NOMO-1 (cell line): ENCODE measurements around the gene ADGRF4.

Experiments
- DNase-seq, 2 experiments: peaks; one replicate each; lab custom pipeline; 2025; ENCODE audit not compliant: unreplicated experiment in 2 of 2; lab: John Stamatoyannopoulos, UW

Gene ADGRF4

GRCh38 chr6:47698342-47698787 is at the start of gene ADGRF4:
Gene ADGRF4 (plus strand): TSS chr6:47698580. CDS start chr6:47707246, 8,666 bp downstream.
- no peak for DNase-seq

GRCh38 chr6:47650553-47651432 is 47.6 kb upstream of the ADGRF4 start:
- peak in 1 of 2 experiments; percentile 18 for DNase-seq

GRCh38 chr6:47651505-47651944 is 46.9 kb upstream of the ADGRF4 start:
- no peak for DNase-seq

- DNase-seq: no peak
Observed at GRCh38 chr6:47653706-47654105, 44.7 kb upstream of the ADGRF4 start.

- DNase-seq: peak in 1 of 2 experiments; percentile 28
Observed at GRCh38 chr6:47654255-47654654, 44.1 kb upstream of the ADGRF4 start.

- DNase-seq: peak; percentile 16 to 50
Observed at GRCh38 chr6:47655719-47656595, 42.4 kb upstream of the ADGRF4 start.

- DNase-seq: no peak
Observed at GRCh38 chr6:47661960-47662359, 36.4 kb upstream of the ADGRF4 start.

GRCh38 chr6:47663462-47664216 is 34.7 kb upstream of the ADGRF4 start:
- no peak for DNase-seq

- no peak for DNase-seq
Observed at GRCh38 chr6:47665112-47665511, 33.3 kb upstream of the ADGRF4 start.

GRCh38 chr6:47669684-47670513 is 28.5 kb upstream of the ADGRF4 start:
- peak in 1 of 2 experiments; percentile 1 for DNase-seq

- no peak for DNase-seq
Observed at GRCh38 chr6:47670851-47671250, 27.5 kb upstream of the ADGRF4 start.

- DNase-seq: no peak
Observed at GRCh38 chr6:47671777-47672176, 26.6 kb upstream of the ADGRF4 start.

GRCh38 chr6:47672816-47673215 is 25.6 kb upstream of the ADGRF4 start:
- no peak for DNase-seq

- no peak for DNase-seq
Observed at GRCh38 chr6:47674673-47675072, 23.7 kb upstream of the ADGRF4 start.

- no peak for DNase-seq
Observed at GRCh38 chr6:47677381-47678100, 20.8 kb upstream of the ADGRF4 start.

GRCh38 chr6:47678739-47679138 is 19.6 kb upstream of the ADGRF4 start:
- no peak for DNase-seq

- no peak for DNase-seq
Observed at GRCh38 chr6:47679322-47679906, 19.0 kb upstream of the ADGRF4 start.

- no peak for DNase-seq
Observed at GRCh38 chr6:47680051-47680450, 18.3 kb upstream of the ADGRF4 start.

GRCh38 chr6:47680724-47681123 is 17.7 kb upstream of the ADGRF4 start:
- DNase-seq: no peak
